Measurements from ENCODE around the gene TNRC18. TPM values are rescaled to one million over a fixed set of nuclear protein-coding genes. Genes with fewer than 3 reads are reported as not detected.

Gene TNRC18
- total and polyA plus RNA-seq, 2 donors (not counting 1 experiment from before 2014, with no cell fraction given) = 17.8 to 75.0 TPM

- 24% methylated on average over 17 of the region's 22 CpGs for WGBS (ENCODE audit: insufficient coverage)
- intact Hi-C loops (cut with micrococcal nuclease) = no loop called here
These were observed 32.1 kb upstream of the TNRC18 start for GRCh38 chr7:5455581-5456219.

More at GRCh38 chr7:5455581-5456219, 32.1 kb upstream of the TNRC18 start:
- H3K36me3 ChIP-seq (replicated peaks in 1 of 2; ENCODE audit: control extremely low read depth in 1 of 2, control insufficient read depth in 1 of 2, extremely low read depth in 1 of 2, insufficient read depth in 2 of 2, low read length in 1 of 2) = no peaks in the 10 kb centered on the region
- ATAC-seq (ENCODE audit: low read depth) = no peak
- H3K4me3 Mint-ChIP-seq = no peak overlapping the region
- no peaks in the 10 kb centered on the region for H3K9me3 Mint-ChIP-seq (ENCODE audit: insufficient read depth)
- peaks cover 0 to 27% (median 2%) of the 10 kb centered on the region in 4 experiments for H3K27me3 ChIP-seq (replicated peaks in 1 of 4; ENCODE audit: control extremely low read depth in 1 of 4, control insufficient read depth in 3 of 4, insufficient read depth in 4 of 4, low read length in 3 of 4)
- no peak overlapping the region for H3K9ac ChIP-seq (ENCODE audit: low read length)
- no peak overlapping the region for H3K27ac Mint-ChIP-seq
- no peaks in the 10 kb centered on the region for H4K20me1 ChIP-seq (ENCODE audit: control insufficient read depth, insufficient read depth, low read length, poor library complexity, severe bottlenecking)
- no peaks in the 10 kb centered on the region for H3K79me2 ChIP-seq (ENCODE audit: control insufficient read depth, insufficient read depth, low read length)
- H3K4me3 ChIP-seq (ENCODE audit: control extremely low read depth in 1 of 5, extremely low read depth in 1 of 5, insufficient read depth in 1 of 5, low read depth in 2 of 5, low read length in 4 of 5) = no peak overlapping the region
- H3K9me3 ChIP-seq (ENCODE audit: control extremely low read depth in 1 of 3, control insufficient read depth in 2 of 3, insufficient read depth in 1 of 3, low read length in 2 of 3) = peaks cover 0 to 16% (median 5%) of the 10 kb centered on the region in 3 donors
- H3K4me1 ChIP-seq (ENCODE audit: control insufficient read depth in 2 of 2, insufficient read depth in 2 of 2, low read length in 2 of 2) = peaks cover 8% of the 10 kb centered on the region in 2 donors
- H2AFZ ChIP-seq (ENCODE audit: insufficient read depth, low read depth, low read length, poor library complexity, severe bottlenecking) = no peak overlapping the region
- TF ChIP-seq CTCF (IDR thresholded peaks at IDR 0.05) = no peak
- no peak for TF ChIP-seq EZH2 (IDR thresholded peaks at IDR 0.05; ENCODE audit: borderline replicate concordance, insufficient read depth, low read depth, low read length, poor library complexity, severe bottlenecking)
- ChIA-PET CTCF (no interaction called here), POLR2A (no interaction called here)
- H3K27me3 Mint-ChIP-seq = peaks cover 16% of the 10 kb centered on the region
- no peak overlapping the region for H3K4me2 ChIP-seq (replicated peaks; ENCODE audit: low read depth, low read length, poor library complexity, severe bottlenecking)
- H3K27ac ChIP-seq (ENCODE audit: low read length in 2 of 2) = no peak overlapping the region
- no peak for DNase-seq
- H3K4me1 Mint-ChIP-seq = peaks cover 3% of the 10 kb centered on the region

Measured in B cell (primary cell).